Brain microvascular endothelial cell (primary cell): ENCODE results near the gene DFFB.
A peak's percentile ranks its signal among the peaks of the same experiment; 100 is the strongest.
"Not testable (repeated sequence)": the region's sequence is repeated elsewhere in the genome, so short reads cannot be mapped to it uniquely, and the experiment has no call there.

Experiments used
- DNase-seq: peaks from one replicate; pipeline ENCODE4 v3.0.0-alpha.2; 2020
- H3K27ac ChIP-seq: fragments of 250-450 bp; sonication (Bioruptor Pico); 2 replicates; pipeline ENCODE4 v1.5.1; 2020; ENCODE audit warnings: mild to moderate bottlenecking, moderate library complexity
- H3K27me3 ChIP-seq: fragments of 250-450 bp; sonication (Bioruptor Pico); replicated peaks from 2 replicates; pipeline ENCODE4 v1.5.1; 2020; ENCODE audit warnings: mild to moderate bottlenecking
- H3K36me3 ChIP-seq: fragments of 250-450 bp; sonication (Bioruptor Pico); replicated peaks from 2 replicates; pipeline ENCODE4 v1.5.1; 2020; ENCODE audit warnings: mild to moderate bottlenecking
- H3K4me3 ChIP-seq: 2 replicates; pipeline ENCODE4 v1.5.1; 2011; ENCODE audit warnings: low read depth, mild to moderate bottlenecking, control low read depth, low read length, moderate library complexity
- in situ Hi-C: cut with HindIII; loops from 2 replicates; pipeline ENCODE4 v1.10.0; 2017; ENCODE audit warnings: low sequenced_read_pairs, low pct_ligation_motif_present
- TF ChIP-seq, protein P1 (sequence below): IDR thresholded peaks from 2 replicates; pipeline ENCODE4 v1.5.1; 2011; ENCODE audit warnings: low read depth, mild to moderate bottlenecking, moderate library complexity, low read length, control low read depth, inconsistent platforms; ENCODE audit errors: missing control alignments

The DFFB gene, protein sequence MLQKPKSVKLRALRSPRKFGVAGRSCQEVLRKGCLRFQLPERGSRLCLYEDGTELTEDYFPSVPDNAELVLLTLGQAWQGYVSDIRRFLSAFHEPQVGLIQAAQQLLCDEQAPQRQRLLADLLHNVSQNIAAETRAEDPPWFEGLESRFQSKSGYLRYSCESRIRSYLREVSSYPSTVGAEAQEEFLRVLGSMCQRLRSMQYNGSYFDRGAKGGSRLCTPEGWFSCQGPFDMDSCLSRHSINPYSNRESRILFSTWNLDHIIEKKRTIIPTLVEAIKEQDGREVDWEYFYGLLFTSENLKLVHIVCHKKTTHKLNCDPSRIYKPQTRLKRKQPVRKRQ

DNA sequence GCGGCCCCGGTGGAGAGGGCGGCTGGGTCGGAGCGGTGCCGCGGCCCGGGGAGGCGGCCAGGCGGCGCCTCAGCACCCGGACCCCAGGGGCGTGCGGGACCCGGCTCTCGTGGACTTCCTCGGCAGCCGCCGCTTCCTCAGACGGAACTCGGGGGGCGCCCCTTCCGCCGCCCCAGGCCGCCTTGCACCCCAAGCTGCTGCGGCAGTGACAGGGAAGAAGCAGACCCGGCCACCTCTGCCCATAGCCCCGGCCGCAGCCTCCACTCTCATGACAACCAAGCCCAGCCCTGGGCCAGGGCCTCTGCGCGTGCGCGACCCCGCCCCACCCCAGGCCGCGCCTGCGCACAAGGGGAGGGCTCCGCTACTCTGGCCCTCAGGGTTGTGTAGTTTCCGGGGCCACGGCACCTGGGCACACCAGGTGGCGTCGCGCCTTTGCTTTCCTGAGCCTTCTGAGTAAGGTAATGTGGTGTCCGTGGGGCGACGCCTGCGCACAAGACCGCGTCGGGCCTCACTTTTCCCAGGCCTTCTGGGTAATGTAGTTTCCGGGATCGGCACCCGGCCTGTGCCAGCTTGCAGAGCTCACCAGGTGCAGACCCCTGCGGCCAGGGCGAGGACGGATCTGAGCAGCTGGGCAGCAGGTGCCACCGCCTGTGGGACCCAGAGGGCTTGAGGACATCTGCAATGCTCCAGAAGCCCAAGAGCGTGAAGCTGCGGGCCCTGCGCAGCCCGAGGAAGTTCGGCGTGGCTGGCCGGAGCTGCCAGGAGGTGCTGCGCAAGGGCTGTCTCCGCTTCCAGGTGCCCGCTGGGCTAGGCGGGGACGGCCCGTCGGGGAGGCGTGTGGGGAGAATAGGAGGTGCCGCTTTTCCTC lies at the start of gene DFFB, which contains the start of gene CEP104:
TSS of gene DFFB (plus strand) at position 554 of the 868 bp plus-strand sequence. CDS start at position 682, 128 bp downstream.
TSS of gene CEP104 (minus strand) at position 289 of the 868 bp plus-strand sequence. CDS start 4,804 bp downstream, outside the sequence.
- Histone ChIP-seq H3K27me3 (no peaks in the 10 kb centered on the region), H3K36me3 (no peaks in the 10 kb centered on the region), H3K4me3 (peak within 1 kb of the TSS; percentile 96), H3K27ac (peak within 1 kb of the TSS; percentile 41)
- DNase-seq: peak; percentile 66
- TF ChIP-seq, protein P1, sequence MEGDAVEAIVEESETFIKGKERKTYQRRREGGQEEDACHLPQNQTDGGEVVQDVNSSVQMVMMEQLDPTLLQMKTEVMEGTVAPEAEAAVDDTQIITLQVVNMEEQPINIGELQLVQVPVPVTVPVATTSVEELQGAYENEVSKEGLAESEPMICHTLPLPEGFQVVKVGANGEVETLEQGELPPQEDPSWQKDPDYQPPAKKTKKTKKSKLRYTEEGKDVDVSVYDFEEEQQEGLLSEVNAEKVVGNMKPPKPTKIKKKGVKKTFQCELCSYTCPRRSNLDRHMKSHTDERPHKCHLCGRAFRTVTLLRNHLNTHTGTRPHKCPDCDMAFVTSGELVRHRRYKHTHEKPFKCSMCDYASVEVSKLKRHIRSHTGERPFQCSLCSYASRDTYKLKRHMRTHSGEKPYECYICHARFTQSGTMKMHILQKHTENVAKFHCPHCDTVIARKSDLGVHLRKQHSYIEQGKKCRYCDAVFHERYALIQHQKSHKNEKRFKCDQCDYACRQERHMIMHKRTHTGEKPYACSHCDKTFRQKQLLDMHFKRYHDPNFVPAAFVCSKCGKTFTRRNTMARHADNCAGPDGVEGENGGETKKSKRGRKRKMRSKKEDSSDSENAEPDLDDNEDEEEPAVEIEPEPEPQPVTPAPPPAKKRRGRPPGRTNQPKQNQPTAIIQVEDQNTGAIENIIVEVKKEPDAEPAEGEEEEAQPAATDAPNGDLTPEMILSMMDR: no peak
- in situ Hi-C loops: no loop called here

DNA sequence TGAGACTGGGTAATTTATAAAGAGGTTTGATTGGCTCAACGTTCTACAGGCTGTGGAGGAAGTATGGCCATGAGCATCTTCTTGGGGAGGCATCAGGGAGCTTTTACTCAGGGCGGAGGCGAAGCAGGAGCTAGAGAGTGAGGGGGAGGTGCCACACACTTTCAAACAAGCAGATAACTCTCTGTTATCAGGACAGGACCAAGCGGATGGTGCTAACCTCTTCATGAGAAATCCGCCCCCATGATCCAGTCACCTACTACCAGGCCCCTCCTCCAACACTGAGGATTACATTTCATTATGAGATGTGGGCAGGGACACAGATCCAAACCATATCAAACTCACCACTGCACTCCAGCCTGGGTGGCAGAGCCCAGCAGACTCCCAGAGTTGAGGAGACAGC lies 49.5 kb upstream of the DFFB start:
- Histone ChIP-seq H3K27me3 (no peaks in the 10 kb centered on the region), H3K4me3 (no peak overlapping the region), H3K36me3 (no peaks in the 10 kb centered on the region), H3K27ac (no peak overlapping the region)
- in situ Hi-C loops: no loop called here
- TF ChIP-seq, protein P1: no peak
- no peak for DNase-seq

DNA sequence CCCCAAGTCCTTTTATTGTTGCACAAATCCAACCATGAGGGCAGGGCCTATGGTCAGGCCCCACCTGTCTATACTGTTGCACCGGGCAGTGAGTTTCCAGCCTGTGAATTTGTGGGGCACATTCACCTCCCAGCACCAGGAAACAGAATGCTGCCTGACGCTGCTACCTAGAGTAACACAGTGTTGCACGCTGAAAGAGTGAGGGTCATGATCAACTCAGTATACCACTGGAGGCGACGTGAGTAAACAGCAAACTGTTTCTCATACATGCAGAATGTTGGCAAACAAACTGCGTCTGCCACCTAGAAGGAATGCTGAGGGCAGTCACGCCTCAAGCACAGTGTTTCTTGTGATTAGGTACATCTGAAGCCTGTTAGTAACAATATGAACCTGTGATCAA lies 47.6 kb upstream of the DFFB start:
- TF ChIP-seq, protein P1: no peak
- Histone ChIP-seq H3K36me3 (no peaks in the 10 kb centered on the region), H3K27ac (no peak overlapping the region), H3K27me3 (no peaks in the 10 kb centered on the region), H3K4me3 (no peak overlapping the region)
- DNase-seq: no peak
- in situ Hi-C loops: no loop called here

DNA sequence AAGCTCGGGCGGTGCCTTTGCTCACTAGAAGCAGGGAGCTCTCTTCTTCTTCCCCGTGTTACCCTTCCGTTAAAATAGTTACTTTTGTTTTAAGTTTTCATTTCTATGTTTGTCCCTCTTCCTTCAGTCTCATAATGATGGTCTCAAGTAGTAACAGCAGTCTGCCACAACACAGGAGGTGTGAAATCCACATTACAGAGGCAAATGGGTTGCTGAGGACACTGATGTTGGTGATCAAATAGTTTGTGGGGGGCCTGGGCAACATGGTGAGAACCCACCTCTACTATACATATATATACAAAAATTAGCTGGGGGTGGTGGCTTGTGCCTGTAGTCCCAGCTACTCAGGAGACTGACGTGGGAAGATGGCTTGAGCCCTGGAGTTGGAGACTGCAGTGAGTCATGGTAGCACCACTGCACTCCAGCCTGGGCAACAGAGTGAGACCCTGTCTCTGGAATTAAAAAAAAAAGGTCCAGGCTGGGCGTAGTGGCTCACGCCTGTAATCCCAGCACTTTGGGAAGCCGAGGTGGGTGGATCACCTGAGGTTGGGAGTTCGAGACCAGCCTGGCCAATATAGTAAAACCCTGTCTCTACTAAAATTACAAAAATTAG lies 47.0 kb upstream of the DFFB start:
- H3K36me3 ChIP-seq, in situ Hi-C loops, H3K4me3 ChIP-seq, H3K27ac ChIP-seq, H3K27me3 ChIP-seq, DNase-seq: not testable (repeated sequence)

DNA sequence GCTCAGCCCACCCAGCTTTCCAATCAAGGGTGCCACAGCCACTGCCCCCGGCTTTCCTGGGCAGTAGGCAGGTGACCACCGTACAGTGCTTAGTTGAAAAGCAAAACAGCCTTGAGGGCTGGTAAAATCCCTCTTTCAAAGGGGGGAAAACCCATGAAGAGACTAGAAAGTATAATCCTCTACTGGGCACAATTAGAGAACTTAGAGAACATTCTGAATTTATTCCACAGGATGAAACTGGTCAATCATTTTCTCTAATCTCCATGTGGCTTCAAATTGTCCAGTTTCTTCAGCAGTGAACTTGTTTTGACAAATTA lies 45.7 kb upstream of the DFFB start:
- no peak overlapping the region for H3K4me3 ChIP-seq
- no peaks in the 10 kb centered on the region for H3K27me3 ChIP-seq
- DNase-seq: no peak
- TF ChIP-seq, protein P1: no peak
- H3K36me3 ChIP-seq: no peaks in the 10 kb centered on the region
- in situ Hi-C loops: no loop called here
- no peak overlapping the region for H3K27ac ChIP-seq

DNA sequence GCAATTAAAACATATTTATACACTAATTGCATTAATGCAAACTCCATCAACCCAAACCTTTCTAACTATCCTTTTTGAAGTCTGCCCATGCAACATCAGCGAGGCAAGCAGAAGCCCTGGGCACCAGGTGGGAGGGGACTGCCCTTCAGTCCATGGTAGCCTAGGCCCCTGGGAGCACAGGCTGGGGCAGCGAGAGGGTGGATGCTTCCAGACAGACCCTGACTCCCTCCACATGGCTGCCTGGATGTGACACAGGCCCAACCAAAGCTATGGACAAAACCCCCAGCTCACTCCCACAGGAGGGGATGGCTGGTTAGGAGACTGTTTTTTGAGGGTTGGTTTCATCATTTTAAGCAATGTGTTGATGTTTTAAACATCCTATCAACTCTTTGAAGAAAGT lies 43.2 kb upstream of the DFFB start:
- no peaks in the 10 kb centered on the region for H3K36me3 ChIP-seq
- TF ChIP-seq, protein P1: no peak
- no peak overlapping the region for H3K27ac ChIP-seq
- H3K27me3 ChIP-seq: no peaks in the 10 kb centered on the region
- H3K4me3 ChIP-seq: no peak overlapping the region
- in situ Hi-C loops: no loop called here
- no peak for DNase-seq
